Keratinocyte (primary cell): Measurements from ENCODE around the gene OR51M1. TPM values are rescaled to one million over a fixed set of nuclear protein-coding genes. Genes with fewer than 3 reads are reported as not detected.
"Not testable (repeated sequence)": the region's sequence is repeated elsewhere in the genome, so short reads cannot be mapped to it uniquely, and the experiment has no call there.

Experiments
- DNase-seq: peaks from one replicate; pipeline ENCODE4 v3.0.0-alpha.2; 2011; ENCODE audit warnings: low read depth, missing footprints, low spot score
- FAIRE-seq: peaks from 2 replicates; lab custom pipeline; 2011; peaks lifted over from hg19 to GRCh38; lab: Jason Lieb, UNC
- H2AFZ ChIP-seq: 2 replicates; pipeline ENCODE4 v1.6.0; 2012; ENCODE audit warnings: low read length, control low read depth, inconsistent platforms; ENCODE audit not compliant: control insufficient read depth
- H3K27ac ChIP-seq: 2 replicates; pipeline ENCODE4 v1.5.1; 2011; ENCODE audit warnings: low read length; ENCODE audit not compliant: control insufficient read depth, insufficient read depth
- H3K27me3 ChIP-seq: 3 replicates; pipeline ENCODE4 v1.6.0; 2011; ENCODE audit warnings: low read length; ENCODE audit not compliant: control insufficient read depth, insufficient read depth; ENCODE audit errors: extremely low read depth
- H3K36me3 ChIP-seq, 2 experiments: 2 replicates in 1 of 2; 3 replicates in 1 of 2; pipeline ENCODE4 v1.5.1; 2011; ENCODE audit warnings: low read length in 2 of 2, mild to moderate bottlenecking in 1 of 2; ENCODE audit not compliant: control insufficient read depth in 2 of 2, insufficient read depth in 2 of 2; ENCODE audit errors: extremely low read depth in 1 of 2
- H3K4me1 ChIP-seq: 3 replicates; pipeline ENCODE4 v1.5.1; 2011; ENCODE audit warnings: low read length; ENCODE audit not compliant: control insufficient read depth, insufficient read depth; ENCODE audit errors: extremely low read depth
- H3K4me2 ChIP-seq: 3 replicates; pipeline ENCODE4 v1.6.0; 2011; ENCODE audit warnings: low read depth, low read length; ENCODE audit not compliant: control insufficient read depth, insufficient read depth; ENCODE audit errors: extremely low read depth
- H3K4me3 ChIP-seq, 3 experiments: fragments of 200-600 bp in 1 of 3; sonication (generic) in 1 of 3; 2 replicates in 2 of 3; 3 replicates in 1 of 3; pipeline ENCODE4 v1.5.1; 2011 to 2016; ENCODE audit warnings: low read length in 3 of 3, mild to moderate bottlenecking in 3 of 3, control low read depth in 2 of 3, inconsistent platforms in 1 of 3, low read depth in 1 of 3, mixed read lengths in 1 of 3, mixed run types in 1 of 3, moderate library complexity in 1 of 3; ENCODE audit not compliant: control insufficient read depth in 2 of 3, insufficient read depth in 2 of 3; ENCODE audit errors: extremely low read depth in 1 of 3
- H3K79me2 ChIP-seq: 2 replicates; pipeline ENCODE4 v1.6.0; 2012; ENCODE audit warnings: low read length; ENCODE audit not compliant: control insufficient read depth, insufficient read depth
- H3K9ac ChIP-seq: 3 replicates; pipeline ENCODE4 v1.6.0; 2011; ENCODE audit warnings: low read length; ENCODE audit not compliant: control insufficient read depth, insufficient read depth; ENCODE audit errors: extremely low read depth
- H3K9me1 ChIP-seq: 3 replicates; pipeline ENCODE4 v1.6.0; 2011; ENCODE audit warnings: low read length; ENCODE audit not compliant: control insufficient read depth, insufficient read depth; ENCODE audit errors: extremely low read depth
- H3K9me3 ChIP-seq: 2 replicates; pipeline ENCODE4 v1.5.1; 2012; ENCODE audit warnings: low read depth, low read length; ENCODE audit not compliant: control insufficient read depth
- H4K20me1 ChIP-seq: 3 replicates; pipeline ENCODE4 v1.6.0; 2011; ENCODE audit warnings: low read length; ENCODE audit not compliant: control insufficient read depth, insufficient read depth; ENCODE audit errors: extremely low read depth
- EZH2 ChIP-seq: IDR thresholded peaks from one replicate; pipeline ENCODE4 v1.6.1; 2012; ENCODE audit warnings: inconsistent platforms, mild to moderate bottlenecking, low read length, moderate library complexity
- dilution Hi-C: fragments of 300-500 bp; cut with MboI; formaldehyde crosslinking; loops from one replicate; pipeline ENCODE4 v1.7.0; 2020; ENCODE audit warnings: low sequenced_read_pairs; ENCODE audit not compliant: extremely low pct_ligation_motif_present
- polyA plus RNA-seq, 5 experiments: library from polyadenylated mRNA; depleted of rRNA in 3 of 5; stranded (reverse) in 3 of 5; stranded (forward) in 1 of 5; unstranded in 1 of 5; fragments of >200 nt; gene quantifications; 1 replicate in 1 of 5; 2 replicates in 3 of 5; 3 replicates in 1 of 5; pipeline versions ENCODE4 v1.2.1 to v1.2.3, GENCODE V29; 2011 to 2012; ENCODE audit warnings: missing spikeins in 2 of 5, low read depth in 1 of 5, low replicate concordance in 1 of 5
- TF ChIP-seq, protein P1 (sequence below), 3 experiments: IDR thresholded peaks in 1 of 3; conservative IDR thresholded peaks in 1 of 3; optimal IDR thresholded peaks in 1 of 3; 2 replicates in 2 of 3; 3 replicates in 1 of 3; pipeline versions ENCODE3 to v1.5.1; 2011; ENCODE audit warnings: low read length in 3 of 3, mild to moderate bottlenecking in 3 of 3, moderate library complexity in 2 of 3, control low read depth in 1 of 3, inconsistent platforms in 1 of 3; ENCODE audit not compliant: insufficient read depth in 2 of 3; ENCODE audit errors: extremely low read depth in 1 of 3

The OR51M1 gene
- polyA plus RNA-seq, 1 donor (not counting 4 experiments of a cell fraction or from before 2014, with no cell fraction given): not detected

DNA sequence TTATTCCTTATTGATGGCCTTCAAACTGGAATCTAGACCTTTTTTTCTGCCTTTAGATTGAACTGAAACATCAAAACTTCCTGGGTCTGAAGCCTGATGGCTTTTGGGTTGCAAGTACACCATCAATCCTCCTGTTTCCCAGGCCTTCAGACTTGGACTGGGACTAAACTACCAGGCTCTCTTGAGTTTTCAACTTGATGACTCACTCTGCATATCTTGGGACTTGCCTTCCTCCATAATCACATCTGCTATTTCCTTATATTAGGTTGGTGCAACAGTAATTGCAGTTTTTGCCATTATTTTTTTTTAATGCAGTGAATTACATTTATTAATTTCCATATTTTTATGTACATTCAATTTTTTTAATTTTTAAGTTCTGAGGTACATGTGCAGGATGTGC is 47.3 kb upstream of the OR51M1 start:
- dilution Hi-C loops: no loop called here
- no peak for FAIRE-seq
- no peaks in the 10 kb centered on the region for H3K9me3 ChIP-seq

DNA sequence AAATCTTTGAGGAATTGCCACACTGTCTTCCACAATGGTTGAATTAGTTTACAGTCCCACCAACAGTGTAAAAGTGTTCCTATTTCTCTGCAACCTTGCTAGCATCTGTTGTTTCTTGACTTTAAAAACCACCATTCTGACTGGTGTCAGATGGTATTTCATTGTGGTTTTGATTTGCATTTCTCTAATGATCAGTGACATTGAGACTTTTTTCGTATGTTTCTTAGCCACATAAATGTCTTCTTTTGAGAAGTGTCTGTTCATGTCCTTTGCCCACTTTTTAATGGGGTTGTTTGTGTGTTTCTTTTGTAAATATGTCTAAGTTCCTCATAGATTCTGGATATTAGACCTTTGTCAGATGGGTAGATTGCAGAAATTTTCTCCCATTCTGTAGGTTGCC is 46.4 kb upstream of the OR51M1 start:
- H2AFZ ChIP-seq, H3K9ac ChIP-seq, H4K20me1 ChIP-seq, FAIRE-seq, H3K36me3 ChIP-seq, dilution Hi-C loops, H3K4me2 ChIP-seq, H3K79me2 ChIP-seq, H3K4me1 ChIP-seq, H3K4me3 ChIP-seq, H3K27me3 ChIP-seq, H3K9me1 ChIP-seq, H3K27ac ChIP-seq, DNase-seq, H3K9me3 ChIP-seq: not testable (repeated sequence)

More for the DNA sequence above, 47.3 kb upstream of the OR51M1 start:
- DNase-seq: no peak
- Histone ChIP-seq H2AFZ (no peak overlapping the region), H3K9me1 (no peaks in the 10 kb centered on the region), H3K36me3 (no peaks in the 10 kb centered on the region), H3K4me1 (no peaks in the 10 kb centered on the region), H3K4me3 (no peak overlapping the region), H3K4me2 (no peak overlapping the region), H3K79me2 (no peaks in the 10 kb centered on the region), H4K20me1 (no peaks in the 10 kb centered on the region), H3K27me3 (no peaks in the 10 kb centered on the region), H3K27ac (no peak overlapping the region), H3K9ac (no peak overlapping the region)
- TF ChIP-seq, protein P1, sequence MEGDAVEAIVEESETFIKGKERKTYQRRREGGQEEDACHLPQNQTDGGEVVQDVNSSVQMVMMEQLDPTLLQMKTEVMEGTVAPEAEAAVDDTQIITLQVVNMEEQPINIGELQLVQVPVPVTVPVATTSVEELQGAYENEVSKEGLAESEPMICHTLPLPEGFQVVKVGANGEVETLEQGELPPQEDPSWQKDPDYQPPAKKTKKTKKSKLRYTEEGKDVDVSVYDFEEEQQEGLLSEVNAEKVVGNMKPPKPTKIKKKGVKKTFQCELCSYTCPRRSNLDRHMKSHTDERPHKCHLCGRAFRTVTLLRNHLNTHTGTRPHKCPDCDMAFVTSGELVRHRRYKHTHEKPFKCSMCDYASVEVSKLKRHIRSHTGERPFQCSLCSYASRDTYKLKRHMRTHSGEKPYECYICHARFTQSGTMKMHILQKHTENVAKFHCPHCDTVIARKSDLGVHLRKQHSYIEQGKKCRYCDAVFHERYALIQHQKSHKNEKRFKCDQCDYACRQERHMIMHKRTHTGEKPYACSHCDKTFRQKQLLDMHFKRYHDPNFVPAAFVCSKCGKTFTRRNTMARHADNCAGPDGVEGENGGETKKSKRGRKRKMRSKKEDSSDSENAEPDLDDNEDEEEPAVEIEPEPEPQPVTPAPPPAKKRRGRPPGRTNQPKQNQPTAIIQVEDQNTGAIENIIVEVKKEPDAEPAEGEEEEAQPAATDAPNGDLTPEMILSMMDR (optimal IDR thresholded peaks at IDR 0.05 in 1 of 3, IDR thresholded peaks at IDR 0.05 in 1 of 3, conservative IDR thresholded peaks at IDR 0.05 in 1 of 3; ENCODE audit: extremely low read depth in 1 of 3, insufficient read depth in 2 of 3, low read length in 3 of 3): no peak
- TF ChIP-seq EZH2: no peak

- Histone ChIP-seq H3K4me3 (no peak overlapping the region), H3K36me3 (no peaks in the 10 kb centered on the region), H3K9me1 (no peaks in the 10 kb centered on the region), H3K27ac (no peak overlapping the region), H3K4me1 (no peaks in the 10 kb centered on the region), H2AFZ (no peak overlapping the region), H3K4me2 (no peak overlapping the region), H3K9ac (no peak overlapping the region), H3K9me3 (no peaks in the 10 kb centered on the region), H4K20me1 (no peaks in the 10 kb centered on the region), H3K27me3 (no peaks in the 10 kb centered on the region), H3K79me2 (no peaks in the 10 kb centered on the region)
- dilution Hi-C loops: no loop called here
- no peak for DNase-seq
- no peak for TF ChIP-seq EZH2
- TF ChIP-seq, protein P1 (optimal IDR thresholded peaks at IDR 0.05 in 1 of 3, IDR thresholded peaks at IDR 0.05 in 1 of 3, conservative IDR thresholded peaks at IDR 0.05 in 1 of 3; ENCODE audit: extremely low read depth in 1 of 3, insufficient read depth in 2 of 3, low read length in 3 of 3): no peak
- no peak for FAIRE-seq
Measured at GRCh38 chr11:5339771-5340322, 43.8 kb upstream of the OR51M1 start.
